Activated CD4-positive, alpha-beta T cell treated with anti-CD3 and anti-CD28 coated beads for 4 hours (primary cell): ENCODE data around the gene INPP5K.

ENCODE experiments used
- DNase-seq, 2 donors: peaks; one replicate each; pipeline ENCODE4 v3.0.0-alpha.2; 2020

Gene INPP5K

GRCh38 chr17:1505586-1505985 lies 10.8 kb downstream of the INPP5K start:
- DNase-seq = no peak

- DNase-seq = no peak
These were observed 11.5 kb downstream of the INPP5K start for GRCh38 chr17:1504866-1505265.

- no peak for DNase-seq
These were observed 12.7 kb downstream of the INPP5K start for GRCh38 chr17:1503699-1504098.

- no peak for DNase-seq
These were observed 17.5 kb downstream of the INPP5K start for GRCh38 chr17:1498869-1499268.

- DNase-seq = no peak
These were observed 18.2 kb downstream of the INPP5K start for GRCh38 chr17:1498233-1498632.

- no peak for DNase-seq
These were observed 18.6 kb downstream of the INPP5K start for GRCh38 chr17:1497831-1498230.

GRCh38 chr17:1496869-1497268 lies 19.5 kb downstream of the INPP5K start:
- DNase-seq = no peak

GRCh38 chr17:1495265-1495989 lies 21.0 kb downstream of the INPP5K start:
- DNase-seq = no peak

- DNase-seq = no peak
These were observed 21.6 kb downstream of the INPP5K start for GRCh38 chr17:1494736-1495253.

GRCh38 chr17:1494203-1494602 lies 22.2 kb downstream of the INPP5K start:
- no peak for DNase-seq

- DNase-seq = no peak
These were observed 23.0 kb downstream of the INPP5K start for GRCh38 chr17:1493291-1493980.

GRCh38 chr17:1492249-1493206 lies 23.9 kb downstream of the INPP5K start, which contains the start of gene MYO1C:
MYO1C (minus strand) TSS chr17:1492686; CDS start chr17:1492487, 199 bp downstream.
- no peak for DNase-seq

- peak; percentile 12 to 32 for DNase-seq
These were observed 24.8 kb downstream of the INPP5K start for GRCh38 chr17:1491443-1492248.

GRCh38 chr17:1490643-1491442 lies 25.6 kb downstream of the INPP5K start:
- DNase-seq = peak; percentile 58

- DNase-seq = no peak
These were observed 27.6 kb downstream of the INPP5K start for GRCh38 chr17:1488826-1489270.

GRCh38 chr17:1487939-1488825 lies 28.2 kb downstream of the INPP5K start:
- peak; percentile 70 to 71 for DNase-seq

- peak; percentile 79 to 84 for DNase-seq
These were observed 29.4 kb downstream of the INPP5K start for GRCh38 chr17:1486802-1487695.

- peak; percentile 69 to 82 for DNase-seq
These were observed 30.7 kb downstream of the INPP5K start for GRCh38 chr17:1485423-1486376.
